HG02759 (cell line): ENCODE data around the gene NDUFV2.
"Not testable (repeated sequence)": the region's sequence is repeated elsewhere in the genome, so short reads cannot be mapped to it uniquely, and the experiment has no call there.

Experiments
- ATAC-seq: cut with Tn5 transposase; IDR thresholded peaks from one replicate; pipeline ENCODE4 v1.9.1; 2021; ENCODE audit warnings: mild to moderate bottlenecking, moderate library complexity; ENCODE audit not compliant: unreplicated experiment

Gene NDUFV2

DNA sequence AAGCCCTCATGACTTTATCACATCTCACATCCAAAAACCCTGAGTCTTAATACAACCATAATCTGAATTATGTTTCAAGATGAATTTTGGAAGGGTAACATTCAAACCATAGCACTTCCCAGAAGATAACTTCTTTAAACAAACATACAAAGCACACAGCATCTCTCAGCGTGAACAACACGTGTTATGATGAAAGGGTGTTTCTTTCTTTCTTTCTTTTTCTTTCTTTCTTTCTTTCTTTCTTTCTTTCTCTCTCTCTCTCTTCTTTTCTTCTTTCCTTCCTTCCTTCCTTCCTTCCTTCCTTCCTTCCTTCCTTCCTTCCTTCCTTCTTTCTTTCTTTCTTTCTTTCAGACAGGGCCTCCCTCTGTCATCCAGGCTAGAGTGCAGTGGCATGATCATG, 13.8 kb upstream of the NDUFV2 start:
- ATAC-seq: not testable (repeated sequence)

DNA sequence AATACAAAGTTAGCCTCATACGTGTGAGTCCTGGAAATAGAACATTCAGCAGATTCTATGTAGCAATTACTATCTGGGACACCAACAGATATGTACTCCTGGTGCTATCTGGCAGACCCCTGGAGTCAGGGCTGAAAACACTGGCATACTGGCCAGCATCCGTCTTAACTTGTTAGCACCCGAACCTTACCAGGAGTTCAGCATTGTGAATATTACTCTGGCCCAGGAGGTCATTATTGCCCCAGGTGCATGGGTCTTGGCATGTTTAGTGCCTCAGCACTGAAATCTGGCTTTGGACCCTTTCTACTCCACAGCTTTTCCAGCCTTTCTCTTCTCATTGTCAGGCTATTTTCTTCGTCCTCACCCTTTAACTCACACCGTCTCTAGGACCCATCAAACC, 11.9 kb upstream of the NDUFV2 start:
- no peak for ATAC-seq

DNA sequence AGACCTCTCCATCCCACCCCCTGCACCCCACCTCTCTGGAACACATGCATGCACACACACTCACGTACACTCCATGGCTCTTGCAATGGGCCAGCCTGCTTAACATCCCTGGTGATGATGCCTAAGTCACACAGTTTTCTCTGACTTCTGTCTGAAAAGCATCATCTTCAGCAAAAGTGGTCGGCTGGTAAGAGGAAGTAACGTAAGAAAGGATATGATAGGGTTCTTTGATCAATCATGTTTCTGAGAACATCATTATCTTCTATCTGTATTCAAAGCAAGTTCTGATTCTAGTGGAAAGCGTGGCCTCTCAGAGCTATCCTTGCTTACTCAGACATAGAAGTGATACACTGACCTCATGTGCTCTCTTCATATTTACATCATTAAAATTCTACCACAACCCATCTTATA, 11.4 kb upstream of the NDUFV2 start:
- ATAC-seq: no peak

DNA sequence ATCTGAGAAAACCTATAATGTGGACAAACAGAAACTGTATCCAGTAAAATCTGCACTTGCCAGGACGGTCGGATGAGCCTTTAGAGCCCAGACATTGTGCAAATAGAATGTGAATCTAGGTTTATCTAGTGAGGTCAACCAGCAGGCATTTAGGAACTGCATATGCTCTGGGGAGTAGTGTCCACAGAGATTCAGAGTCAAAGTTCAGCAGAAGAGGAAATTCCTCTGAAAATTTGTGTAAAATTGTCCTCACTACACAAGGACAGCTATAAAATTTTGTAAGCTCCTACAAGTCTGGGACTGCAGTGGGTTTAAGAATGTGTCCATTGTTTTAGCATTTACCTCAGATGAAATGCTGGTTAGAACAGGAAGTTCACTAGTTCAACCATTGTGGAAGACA, 9.8 kb upstream of the NDUFV2 start:
- ATAC-seq: no peak

DNA sequence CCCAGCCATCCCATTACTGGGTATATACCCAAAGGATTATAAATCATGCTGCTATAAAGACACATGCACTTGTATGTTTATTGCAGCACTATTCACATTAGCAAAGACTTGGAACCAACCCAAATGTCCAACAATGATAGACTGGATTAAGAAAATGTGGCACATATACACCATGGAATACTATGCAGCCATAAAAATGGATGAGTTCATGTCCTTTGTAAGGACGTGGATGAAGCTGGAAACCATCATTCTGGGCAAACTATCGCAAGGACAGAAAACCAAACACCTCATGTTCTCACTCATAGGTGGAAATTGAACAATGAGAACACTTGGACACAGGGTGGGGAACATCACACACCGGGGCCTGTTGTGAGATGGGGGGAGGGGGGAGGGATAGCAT, 9.4 kb upstream of the NDUFV2 start:
- ATAC-seq: not testable (repeated sequence)

DNA sequence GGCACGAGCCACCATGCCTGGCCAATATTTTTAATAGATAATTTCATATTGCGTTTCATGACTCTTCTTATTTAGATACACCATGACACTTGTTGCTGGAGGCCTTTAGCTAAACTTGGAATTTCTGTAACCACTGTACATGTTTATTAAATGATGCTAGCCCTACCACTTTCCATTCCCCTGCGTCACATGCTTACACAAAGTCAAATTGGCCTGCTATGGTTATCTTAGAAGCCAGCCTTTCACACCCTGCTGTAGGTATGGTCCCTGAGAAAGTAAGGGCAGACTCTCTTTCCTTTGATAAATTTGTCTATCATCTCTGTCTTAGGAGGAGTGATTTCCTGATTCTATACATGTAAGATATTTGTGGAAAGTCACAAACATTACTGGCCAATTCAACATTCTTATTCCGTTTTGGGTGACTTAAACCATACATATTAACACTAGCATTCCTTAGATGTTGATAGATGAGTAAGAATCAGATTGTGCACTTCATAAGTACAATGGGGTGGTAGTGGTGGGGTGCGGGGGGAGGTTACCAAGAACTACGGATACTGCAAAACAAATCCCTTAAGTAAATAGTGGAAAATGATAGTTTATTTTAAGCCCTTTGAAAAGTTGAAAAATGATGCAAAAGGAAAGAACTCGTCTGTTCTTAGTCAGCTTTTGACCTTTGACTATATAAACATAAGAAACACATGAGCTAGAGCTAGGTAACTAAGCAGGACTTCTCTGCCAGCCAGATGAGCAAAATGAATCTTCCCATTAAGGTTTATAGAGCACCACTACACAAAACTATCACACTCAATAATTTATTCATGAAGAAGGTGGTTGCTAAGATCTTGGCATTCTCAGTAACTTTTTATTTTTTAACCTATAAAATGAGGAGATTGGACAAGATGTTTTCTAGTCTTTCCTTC, 7.9 kb upstream of the NDUFV2 start:
- ATAC-seq: no peak

DNA sequence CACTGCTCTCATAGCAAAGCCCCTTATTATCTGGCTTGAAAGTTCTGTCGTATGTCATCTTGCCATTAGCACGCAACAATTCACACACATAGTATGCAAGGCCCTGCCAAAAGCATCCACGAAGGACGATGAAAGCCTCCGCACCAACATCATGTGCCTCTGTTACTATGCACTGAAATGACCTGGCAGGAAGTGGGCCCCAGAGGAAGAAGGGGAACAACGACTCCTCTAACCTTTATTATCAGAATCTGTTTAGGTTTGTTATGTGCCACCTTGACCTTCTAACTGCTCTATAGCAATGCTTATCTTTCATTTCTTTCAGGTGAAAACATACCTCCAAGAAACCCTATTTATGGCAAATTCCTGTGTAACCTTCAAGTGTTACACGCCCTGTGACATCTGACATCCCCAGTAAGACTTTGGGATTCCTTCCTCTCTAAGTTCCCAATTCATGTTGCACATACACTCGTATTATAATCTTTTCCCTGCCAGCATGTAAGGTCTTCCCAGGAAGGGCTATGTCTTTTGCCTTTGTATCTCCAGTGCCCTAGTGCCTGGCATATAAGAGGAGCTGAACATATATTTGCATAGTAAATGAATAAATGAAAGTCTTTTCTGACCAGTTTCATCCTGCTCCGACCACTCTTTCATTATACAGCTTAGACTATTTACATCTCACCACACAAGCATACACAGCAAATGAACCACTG, 7.0 kb upstream of the NDUFV2 start:
- ATAC-seq: peak; percentile 85

DNA sequence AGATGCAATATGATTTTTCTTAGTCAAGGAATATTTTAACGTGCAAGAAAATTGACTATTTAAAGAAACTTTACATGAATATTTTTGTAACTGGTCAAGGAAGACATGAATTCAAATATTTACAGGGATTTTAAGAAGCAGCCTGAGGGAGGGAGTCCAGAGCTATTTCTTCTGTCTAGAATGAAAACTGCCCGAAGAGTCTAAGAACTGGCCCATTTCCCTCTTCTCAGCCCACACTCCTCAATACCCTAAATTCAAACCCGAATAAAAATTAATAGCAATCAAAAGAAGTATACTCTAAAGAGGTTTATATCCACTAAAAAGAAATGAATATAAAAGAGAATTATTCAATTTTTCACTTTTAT, 6.5 kb upstream of the NDUFV2 start:
- ATAC-seq: no peak

DNA sequence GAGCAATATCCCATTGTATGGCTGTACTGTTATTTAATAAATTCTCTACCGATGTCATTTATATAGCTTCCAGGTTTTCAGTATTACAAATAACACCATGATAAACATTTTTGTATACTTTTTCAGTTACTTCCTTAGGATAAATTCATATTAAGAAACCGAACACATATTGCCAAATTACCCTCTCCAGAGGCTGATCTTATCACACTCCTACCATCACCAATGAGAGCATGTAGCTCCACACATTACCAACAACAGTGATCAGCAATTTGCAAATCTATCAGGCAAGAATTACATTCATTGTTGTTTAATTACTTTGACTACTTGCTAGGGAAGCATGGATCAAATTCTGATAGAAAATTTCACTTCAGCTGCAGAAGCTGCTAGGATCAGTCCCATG, 5.8 kb upstream of the NDUFV2 start:
- ATAC-seq: no peak

DNA sequence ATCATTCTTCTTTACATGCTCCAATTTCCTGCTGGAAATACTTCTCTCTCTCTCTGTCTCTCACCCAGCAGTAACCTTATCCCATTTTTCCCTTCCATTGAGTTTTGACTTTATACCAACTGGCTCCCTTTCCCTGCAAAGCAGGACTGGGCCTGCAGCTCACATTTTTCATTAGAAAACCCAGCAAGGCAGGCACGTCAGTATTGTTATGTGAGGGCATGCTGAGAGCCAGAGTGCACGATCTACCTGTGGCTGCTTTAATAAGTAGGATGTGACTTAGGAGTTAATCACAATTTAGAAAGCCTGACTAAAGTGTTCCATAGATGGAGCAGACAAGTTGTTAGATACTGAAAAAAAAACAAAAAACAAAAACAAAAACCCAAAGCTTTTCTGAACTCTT, 5.2 kb upstream of the NDUFV2 start:
- ATAC-seq: no peak

DNA sequence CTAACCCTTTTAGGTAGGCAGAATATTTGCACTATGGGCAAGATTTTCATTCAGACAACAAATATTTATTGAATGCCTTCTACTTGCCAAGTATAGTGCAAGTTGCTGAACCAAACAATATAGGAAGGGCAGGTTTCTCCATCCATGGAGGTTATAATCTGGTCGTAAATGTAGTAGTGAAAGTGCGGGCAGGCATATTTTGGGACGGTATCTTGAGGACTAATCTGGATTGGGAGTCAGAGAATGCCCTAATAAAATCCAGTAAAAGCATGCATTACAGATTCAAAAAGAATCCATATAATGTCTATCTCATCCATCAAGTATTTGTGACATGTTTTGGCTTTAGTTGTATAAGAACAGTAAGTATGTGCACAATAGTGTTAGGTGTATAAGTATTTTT, 1.7 kb upstream of the NDUFV2 start:
- no peak for ATAC-seq

DNA sequence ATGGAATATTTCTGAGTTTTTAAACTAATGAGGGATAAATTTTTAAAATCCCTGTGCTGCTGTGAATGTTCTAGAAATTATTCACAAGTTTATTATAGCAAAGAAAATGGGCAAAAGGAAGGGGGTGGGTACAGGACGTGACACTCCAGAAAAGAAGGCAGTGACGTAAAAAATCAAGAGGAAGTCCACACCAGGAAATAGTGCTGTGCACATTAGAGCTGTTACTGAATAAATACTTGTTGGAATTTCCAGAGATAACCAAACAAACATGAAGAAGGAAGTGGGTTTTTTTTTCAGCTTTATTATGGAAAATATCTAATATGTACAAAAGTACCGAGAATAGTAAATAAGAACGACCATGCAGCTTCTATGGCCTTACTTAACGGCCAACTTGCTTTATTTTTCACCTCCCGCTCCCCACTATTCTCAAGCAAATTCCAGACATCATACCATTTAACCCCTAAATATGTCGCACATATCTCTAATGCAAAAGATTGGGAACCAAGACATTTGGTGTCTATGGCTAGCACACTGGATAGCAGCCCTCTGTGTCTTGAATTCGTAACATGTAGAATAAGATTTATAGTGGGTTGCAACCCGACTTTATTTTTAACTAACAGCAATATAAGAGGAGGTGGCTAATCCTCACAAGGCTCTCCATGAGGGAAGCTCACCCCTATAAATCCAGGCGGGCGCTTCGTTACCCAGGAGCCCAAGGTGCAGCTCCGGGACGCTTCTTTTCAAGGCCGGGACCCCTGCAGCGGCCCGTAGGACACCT, 580 bp upstream of the NDUFV2 start:
- ATAC-seq: peak; percentile 3

DNA sequence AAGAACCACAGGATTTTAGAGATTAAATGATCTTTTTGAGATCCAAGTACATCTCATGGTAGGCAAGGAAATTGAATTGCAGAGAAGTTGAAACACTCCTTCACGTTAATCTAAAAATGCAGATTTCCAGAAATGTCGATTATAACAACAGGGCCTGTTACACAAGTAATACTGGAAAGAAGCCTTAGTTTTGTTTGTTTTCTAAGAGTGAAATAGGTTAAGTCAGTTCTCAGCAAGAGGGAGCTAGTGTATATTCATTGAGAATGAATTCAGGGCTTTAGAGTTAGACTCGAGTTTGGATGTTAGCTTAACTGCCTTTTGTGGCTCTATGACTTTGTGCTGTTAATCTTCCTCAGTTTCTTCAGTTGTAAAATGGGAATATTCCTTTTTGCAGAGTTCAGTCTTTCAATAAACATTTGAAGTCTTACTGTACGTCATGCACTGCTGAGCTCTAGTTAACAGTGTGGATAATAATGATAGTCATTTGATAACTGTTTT, 926 bp downstream of the NDUFV2 start:
- ATAC-seq: no peak

DNA sequence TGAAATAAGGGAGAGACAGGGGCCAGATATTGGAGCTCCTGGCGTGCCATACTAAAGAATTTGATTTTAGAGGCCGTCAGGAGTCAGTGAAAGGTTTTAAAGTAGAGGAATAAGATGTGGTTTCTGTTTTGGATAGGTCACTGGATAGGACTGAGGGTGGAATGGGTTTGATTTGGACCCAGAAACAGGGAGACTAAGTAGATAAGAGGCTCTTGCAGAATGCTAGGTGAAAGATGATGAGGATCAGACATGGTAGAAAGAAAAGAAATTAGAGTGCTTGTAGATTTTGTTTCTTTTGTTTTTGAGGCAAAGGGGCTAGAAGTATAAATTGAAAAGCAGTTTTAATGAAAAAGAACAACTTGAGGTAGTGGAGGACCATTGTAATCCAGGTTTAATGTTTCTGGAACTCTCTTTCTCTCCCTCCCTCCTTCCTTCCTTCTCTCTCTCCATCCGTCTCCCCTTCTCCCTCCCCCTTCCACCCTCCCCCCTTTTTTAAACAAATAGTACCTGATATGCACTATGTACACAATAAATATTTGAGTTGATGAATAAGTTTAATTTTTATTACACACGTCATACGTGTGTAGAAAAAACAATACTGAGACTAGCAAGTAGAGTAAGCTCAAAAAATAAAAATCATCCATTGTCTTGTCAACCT, 1.9 kb downstream of the NDUFV2 start:
- no peak for ATAC-seq

DNA sequence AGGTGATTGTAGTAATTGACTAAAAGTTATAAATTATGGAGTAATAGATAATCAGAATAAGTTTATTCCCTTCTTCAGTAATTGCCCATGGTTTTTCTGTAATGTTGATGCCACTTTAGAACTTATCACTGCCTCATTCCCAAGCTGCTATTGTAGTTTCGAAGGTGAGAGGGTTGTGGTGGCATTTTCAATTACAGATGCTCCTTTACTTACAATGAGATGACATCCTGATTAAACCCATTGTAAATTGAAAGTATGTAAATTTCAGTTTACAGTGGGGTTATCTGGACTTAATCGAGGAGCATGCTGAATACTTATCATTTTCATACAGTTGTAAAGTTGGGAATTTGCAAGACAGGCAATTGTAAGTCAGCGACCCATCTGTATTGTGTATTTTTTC, 2.9 kb downstream of the NDUFV2 start:
- ATAC-seq: no peak

DNA sequence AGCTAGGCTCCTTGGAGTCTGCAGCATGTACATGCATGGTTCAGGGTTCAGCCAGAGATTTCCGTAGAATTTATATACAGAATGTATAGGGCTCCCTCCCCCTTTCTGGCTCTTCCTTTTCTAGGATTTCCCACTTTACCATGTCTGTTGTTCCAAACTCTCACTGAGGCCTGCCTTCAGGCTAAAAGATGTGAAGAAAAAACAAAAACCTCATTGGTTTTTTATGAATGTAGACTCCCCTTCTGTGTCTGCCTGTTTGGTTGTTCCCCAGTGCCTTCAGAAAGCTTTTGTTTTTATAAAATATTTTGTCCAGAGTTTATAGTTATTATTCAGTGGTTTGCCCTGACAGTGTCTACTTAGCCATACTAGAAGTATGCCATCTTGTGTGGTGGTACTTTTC, 3.6 kb downstream of the NDUFV2 start:
- ATAC-seq: no peak

DNA sequence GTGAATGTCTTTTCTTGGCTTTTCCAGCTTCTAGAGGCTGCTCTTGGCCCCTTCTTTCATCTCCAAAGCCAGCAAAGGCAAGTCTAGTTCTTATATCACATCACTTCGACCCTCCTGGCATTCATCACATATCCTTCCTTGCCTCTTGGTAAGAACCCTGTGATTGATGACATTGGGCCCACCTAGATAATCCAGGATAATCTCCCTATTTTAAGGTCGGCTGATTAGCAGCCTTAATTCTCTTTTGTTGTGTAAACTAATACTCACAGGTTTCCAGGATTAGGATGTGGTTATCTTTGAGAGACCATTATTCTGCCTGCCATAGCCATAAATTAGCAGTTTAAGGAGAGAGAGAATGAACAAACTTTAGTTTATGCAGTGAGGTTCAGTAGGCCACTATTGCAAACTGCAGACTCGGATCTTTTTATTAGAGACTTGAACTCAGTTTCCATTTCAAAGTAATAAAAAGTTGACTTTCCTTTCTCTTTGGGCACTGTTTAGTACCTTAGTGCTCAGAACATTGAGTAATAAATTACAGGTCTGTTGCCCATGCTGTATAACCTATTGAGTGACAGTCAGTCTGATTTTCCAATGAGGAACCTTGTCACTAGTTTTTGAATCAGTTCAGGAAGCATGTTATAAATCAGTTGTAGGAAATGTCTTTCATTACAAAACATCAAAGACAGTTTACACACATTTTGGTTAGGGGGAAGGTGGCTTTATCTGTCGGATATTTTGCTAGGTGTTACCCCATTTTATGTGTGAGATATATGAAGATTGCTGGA, 4.5 kb downstream of the NDUFV2 start:
- no peak for ATAC-seq

DNA sequence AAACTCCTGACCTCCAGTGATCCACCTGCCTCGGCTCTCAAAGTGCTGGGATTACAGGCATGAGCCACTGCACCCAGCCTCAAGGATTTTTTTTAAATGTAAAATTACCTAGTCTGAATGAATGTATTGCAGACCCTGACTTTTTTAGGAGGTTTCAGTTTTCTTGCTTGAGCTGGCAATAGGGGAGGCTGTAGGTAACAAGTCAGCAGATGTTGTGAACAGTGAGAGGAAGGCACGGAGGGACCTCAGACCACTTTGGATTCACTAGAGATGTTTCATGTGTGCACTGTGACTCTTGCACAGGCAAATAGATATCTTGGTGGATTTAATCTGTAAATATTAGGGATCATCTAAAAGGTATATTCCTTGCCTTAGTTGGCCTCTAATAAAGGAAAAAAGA, 6.4 kb downstream of the NDUFV2 start:
- no peak for ATAC-seq

DNA sequence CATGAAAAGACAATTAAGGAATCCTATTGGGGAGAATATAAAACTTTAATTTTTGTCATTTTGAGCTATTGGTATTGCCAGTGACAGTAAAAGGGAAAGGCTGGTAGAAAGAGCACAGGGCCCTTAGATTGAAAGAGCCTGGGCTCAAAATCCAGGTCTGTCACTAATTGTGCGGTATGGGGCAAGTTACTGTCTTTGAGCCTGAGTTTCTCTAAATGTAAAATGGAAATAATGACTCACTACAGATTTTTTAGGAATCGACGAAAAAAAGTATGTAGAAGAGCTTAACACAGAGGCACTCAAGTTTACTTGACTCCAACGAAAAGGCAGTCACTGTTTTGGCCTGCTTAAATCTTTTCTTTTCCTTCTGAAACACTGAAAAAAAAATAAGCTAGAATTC, 7.0 kb downstream of the NDUFV2 start:
- no peak for ATAC-seq

DNA sequence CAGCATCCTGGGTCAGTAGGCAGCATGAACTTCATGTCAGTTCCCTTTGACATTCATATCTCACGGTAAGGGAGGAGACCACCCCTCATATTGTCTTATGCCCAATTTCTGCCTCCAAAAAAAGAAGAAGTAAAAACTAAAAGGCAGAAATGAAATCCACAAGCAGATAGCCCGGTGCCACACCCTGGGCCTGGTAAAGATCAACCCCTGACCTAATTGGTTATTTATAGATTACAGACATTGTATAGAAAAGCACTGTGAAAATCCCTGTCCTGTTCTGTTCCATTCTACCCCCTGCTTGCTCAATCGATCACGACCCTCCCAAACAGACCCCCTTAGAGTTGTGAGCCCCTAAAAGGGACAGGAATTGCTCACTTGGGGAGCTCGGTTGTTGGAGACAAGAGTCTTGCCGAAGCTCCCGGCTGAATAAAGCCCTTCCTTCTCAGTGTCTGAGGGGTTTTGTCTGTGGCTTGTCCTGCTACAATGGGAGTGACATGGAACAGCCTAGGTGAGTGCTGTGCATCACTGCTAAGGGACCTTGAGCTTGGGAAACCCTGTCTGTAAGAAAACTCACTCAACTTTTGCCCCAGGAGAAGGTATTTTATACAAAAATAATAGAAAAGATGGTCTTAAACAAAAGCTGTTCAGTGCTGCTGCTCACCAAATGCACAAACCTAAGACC, 11.1 kb downstream of the NDUFV2 start:
- no peak for ATAC-seq
